Erythroblast (primary cell): ENCODE data around the gene TCN2.
"Not testable (repeated sequence)": the region's sequence is repeated elsewhere in the genome, so short reads cannot be mapped to it uniquely, and the experiment has no call there.

Experiments
- GATA1 ChIP-seq: IDR thresholded peaks from 2 replicates; pipeline ENCODE4 v1.6.1; 2011; ENCODE audit warnings: low read depth, mild to moderate bottlenecking, control low read depth, low read length, moderate library complexity
- POLR2A ChIP-seq: IDR thresholded peaks from 2 replicates; pipeline ENCODE4 v1.6.1; 2011; ENCODE audit warnings: mild to moderate bottlenecking, low read length

- not testable (repeated sequence) for TF ChIP-seq POLR2A, GATA1
Measured at GRCh38 chr22:30592360-30592713, 14.6 kb upstream of the TCN2 start.
